HG03469 (cell line): Measurements from ENCODE around the gene EDC3.
"Not testable (repeated sequence)": the region's sequence is repeated elsewhere in the genome, so short reads cannot be mapped to it uniquely, and the experiment has no call there.

Experiments
- ATAC-seq: cut with Tn5 transposase; IDR thresholded peaks from one replicate; pipeline ENCODE4 v1.9.1; 2021; ENCODE audit warnings: mild to moderate bottlenecking, moderate library complexity, moderate number of reproducible peaks; ENCODE audit not compliant: unreplicated experiment

The EDC3 gene

GRCh38 chr15:74653426-74654102, 42.3 kb downstream of the EDC3 start:
- ATAC-seq, result no peak

- ATAC-seq, result no peak
Measured at GRCh38 chr15:74651242-74651741, 44.5 kb downstream of the EDC3 start.

DNA sequence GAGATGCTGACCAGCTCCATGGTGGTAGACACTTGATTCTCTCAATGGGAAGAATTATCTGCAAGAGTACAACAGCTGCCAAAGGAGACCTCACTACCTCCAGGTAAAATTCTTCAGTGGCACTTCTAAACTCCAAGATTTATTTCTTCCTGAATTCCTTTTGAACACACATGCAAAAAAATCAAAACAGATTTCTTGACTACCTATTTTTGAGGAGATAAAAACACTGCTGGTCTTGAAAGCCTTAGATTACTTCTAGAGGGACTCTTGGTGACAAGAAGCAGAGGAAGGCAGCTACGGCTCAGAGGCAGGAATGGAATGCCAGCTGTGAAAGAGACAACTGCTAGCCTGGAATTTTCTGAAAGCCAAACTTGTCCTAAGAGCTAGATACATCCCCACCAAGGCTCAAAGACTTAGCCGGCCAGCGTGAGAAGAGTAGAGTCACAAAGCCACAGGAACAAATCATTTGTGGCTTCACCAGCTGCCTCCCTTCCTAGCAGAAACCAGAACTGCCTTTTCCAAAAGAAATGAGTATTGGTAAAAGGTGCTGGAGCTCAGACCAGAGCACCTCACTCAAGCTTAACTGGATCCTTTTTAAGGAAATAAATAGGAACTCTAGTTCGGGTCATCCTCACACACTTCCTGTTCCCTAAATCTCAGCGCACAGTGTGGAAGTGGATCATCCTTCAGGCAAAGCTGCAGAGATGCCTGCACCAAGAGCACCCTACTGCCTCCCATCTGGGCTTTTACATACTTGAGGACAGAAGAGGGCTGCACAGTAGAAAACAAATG, 47.6 kb downstream of the EDC3 start:
- no peak for ATAC-seq

DNA sequence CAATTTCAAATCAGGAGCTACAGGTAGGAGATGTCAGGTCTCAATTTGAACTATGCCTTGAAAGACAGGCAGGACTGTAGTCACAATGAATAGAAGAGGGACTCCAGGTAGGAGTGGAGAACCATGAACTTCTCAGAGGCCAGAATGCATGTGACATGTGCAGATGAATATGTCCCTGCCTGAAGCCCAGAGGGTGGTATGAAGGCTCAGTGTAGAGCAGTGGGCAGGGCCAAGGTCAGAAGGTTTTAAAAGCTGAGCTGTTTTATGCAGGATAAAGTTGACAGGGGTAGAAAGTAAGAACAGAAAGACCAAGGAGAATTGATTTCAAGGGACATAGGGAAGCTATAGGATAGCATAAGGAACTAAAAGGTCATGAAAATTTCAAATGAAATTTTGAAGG, 49.3 kb downstream of the EDC3 start:
- no peak for ATAC-seq

DNA sequence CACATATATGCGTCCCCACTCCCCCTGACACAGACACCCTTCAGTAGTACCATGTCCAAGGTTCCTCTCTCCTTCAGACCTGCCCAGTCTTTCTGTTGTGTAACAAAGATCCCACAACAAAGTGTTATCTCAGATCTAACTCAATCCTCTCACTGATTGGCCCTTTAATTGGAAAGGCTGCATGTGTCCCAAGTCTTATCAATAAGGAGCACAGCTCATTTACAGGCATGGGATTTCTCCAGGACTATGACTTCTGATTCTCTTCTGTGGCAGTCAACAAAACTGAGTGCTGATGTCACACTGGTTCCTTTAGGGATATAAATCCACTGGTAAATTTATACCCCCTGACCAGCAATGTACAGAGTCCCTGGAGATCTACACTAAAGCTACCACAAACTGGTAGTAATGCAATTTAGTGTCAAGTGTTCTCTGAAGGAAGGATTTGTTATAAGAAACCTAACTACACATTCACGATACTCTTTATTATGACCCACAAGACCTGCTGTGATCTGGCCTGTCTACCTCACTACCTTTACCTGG, 52.1 kb downstream of the EDC3 start:
- no peak for ATAC-seq

GRCh38 chr15:74642734-74643664, 52.8 kb downstream of the EDC3 start:
- no peak for ATAC-seq

GRCh38 chr15:74642348-74642733, 53.5 kb downstream of the EDC3 start:
- ATAC-seq, result no peak

- ATAC-seq, result no peak
Measured at GRCh38 chr15:74641151-74641550, 54.7 kb downstream of the EDC3 start.

GRCh38 chr15:74636984-74637383, 58.8 kb downstream of the EDC3 start:
- ATAC-seq, result no peak

DNA sequence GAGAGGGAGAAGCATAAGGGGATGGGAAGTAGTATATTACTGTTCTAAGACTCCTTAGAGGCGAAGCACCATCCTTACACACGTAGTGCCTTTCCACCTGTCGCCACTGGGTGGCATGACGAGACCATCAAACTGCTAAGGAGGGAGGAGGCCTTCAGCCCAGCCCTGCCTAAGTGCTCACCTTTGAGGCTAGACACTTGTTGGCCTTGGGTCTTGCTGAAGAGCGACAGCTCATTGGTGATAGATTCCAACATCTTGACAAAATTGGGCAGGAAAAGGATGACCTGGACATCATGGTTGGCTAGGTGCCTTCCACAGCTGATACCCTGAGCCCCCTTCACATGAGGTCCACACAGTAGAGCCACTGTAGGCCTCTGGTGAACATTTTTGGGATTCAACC, 60.6 kb downstream of the EDC3 start:
- no peak for ATAC-seq

- ATAC-seq, result no peak
Measured at GRCh38 chr15:74633781-74634180, 62.0 kb downstream of the EDC3 start.

- no peak for ATAC-seq
Measured at GRCh38 chr15:74632601-74633000, 63.2 kb downstream of the EDC3 start.

DNA sequence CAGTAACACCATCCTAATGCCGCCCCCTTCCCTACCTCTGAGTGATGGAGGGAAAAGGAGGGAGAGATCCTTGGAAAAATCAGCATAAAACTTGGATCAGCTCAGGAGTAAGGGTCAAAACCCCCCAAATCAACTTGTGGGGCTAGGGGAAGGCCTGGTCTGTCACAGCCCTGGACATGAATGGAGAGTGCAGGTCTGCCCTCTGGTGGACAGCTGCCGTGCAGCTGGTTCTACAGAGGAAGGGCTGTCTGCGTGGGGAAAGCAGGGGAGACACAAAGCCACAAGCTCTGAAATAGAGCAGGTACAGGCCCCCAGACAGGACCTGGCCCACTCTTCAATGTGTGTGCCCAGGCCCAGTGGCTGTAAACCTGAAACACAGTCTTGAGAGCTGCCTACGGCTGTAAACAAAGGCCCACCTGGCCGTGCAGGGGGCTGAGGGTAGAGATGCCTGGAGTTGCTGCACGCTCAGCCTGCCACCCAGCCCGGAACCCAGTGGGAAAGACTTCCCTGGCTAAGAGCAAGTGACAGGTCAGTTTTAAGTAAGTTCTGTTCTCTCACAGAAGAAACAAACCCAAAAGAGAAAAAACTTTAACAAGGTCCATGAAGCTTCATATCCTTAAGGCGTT, 63.8 kb downstream of the EDC3 start:
- no peak for ATAC-seq

DNA sequence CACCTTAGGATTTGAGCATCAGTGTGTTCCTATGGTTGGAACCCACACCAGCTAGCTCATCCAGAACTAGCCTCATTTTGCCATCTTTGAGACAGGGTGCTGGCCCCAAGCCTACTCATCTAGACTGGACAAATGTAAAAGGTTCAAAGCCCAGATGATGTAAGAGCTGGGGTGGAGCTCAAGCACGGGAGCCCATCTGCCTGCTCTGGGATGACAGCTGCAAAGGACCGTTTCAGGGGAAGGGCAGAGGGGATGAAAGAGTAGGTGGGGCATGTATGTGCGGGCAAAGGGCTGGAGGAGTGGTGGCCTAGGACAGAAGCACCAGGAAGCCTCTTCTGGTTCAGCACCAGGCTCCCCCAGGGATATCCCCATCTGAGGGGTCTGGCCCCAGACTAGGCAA, 64.4 kb downstream of the EDC3 start:
- ATAC-seq, result no peak

GRCh38 chr15:74631087-74631385, 64.8 kb downstream of the EDC3 start:
- ATAC-seq, result no peak

DNA sequence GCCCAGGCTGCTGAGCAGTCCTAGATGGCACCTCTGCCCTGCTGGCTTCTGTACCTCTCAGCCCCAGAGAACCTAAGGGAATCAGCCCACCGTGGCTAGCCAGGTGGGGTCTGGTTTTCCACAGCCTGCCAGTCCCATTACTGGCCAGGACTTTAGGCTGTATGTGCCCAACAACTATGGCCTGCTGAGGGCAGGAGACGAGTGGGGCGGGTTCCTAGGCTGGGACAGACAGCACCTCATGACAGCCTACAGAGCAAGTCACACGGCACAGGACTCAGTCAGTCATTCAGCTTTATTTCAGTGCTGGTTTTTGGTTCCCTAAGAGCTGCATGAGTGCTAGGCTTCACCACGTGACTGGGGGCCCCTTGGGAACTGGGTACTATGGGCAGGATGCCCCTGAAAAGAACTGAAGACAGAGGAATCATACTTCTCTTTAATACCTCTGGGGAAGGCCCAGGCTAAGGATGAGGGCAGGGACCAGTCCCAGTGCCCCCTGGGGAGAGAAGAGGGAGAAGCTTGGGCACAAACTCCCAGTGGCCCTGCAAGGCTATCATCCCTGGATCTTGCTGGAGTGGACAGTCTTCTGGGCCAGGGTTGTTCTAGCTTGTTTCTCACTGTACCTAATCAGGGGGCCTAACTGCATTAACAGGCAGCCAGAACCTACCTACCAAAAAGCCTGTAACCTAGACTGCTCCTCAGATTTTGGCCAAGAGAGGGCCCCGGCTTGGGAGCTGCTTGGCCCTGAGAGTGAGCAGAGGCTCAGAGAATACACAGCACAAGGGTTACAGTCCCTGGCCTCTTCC, 65.3 kb downstream of the EDC3 start:
- ATAC-seq, result no peak

- ATAC-seq, result not testable (repeated sequence)
Measured at GRCh38 chr15:74629696-74630095, 66.1 kb downstream of the EDC3 start.

DNA sequence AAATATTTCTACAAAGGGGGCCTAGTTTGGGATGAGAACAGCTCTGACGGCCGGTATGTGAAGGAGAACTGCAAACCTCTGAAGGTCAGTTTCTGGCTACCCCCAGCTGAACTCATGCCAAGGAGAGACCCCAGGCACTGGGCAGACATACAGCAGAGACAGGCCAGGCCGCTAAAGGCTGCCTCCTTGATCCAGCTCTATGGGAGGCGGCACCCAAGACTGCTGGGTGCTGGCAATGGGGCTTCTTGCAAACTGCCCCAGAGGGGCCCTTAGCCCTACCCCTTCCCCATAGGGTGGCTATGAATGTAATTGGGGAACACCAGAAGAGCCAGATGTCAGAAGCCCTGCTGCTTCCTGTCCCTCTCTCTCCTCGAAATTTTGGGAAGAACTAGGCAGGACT, 66.9 kb downstream of the EDC3 start:
- no peak for ATAC-seq

GRCh38 chr15:74628199-74628598, 67.6 kb downstream of the EDC3 start:
- no peak for ATAC-seq

DNA sequence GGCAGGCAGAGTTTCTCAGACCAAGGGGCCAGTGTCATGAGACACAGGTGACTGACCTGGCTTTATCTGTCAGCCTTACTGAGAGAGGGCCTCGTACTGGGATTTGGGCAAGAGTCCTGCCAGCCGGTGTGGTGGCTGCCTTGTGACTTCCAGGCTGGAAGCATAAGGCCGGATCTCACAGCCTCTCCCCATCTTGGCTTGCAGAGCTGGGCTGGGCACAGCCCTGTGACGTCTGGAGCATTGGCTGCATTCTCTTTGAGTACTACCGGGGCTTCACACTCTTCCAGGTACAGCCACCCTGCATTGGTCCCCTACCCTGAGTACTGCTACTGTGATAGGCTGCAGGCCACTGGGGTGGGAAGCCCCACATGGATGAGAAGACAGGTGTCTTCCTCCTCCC, 68.1 kb downstream of the EDC3 start:
- ATAC-seq, result no peak
